Liver (tissue), 3 donors: Measurements from ENCODE around the gene C22orf31.

ENCODE experiments used
- CTCF ChIP-seq: fragments of 150-350 bp; IDR thresholded peaks from 2 replicates; pipeline ENCODE4 v1.5.1; 2017; ENCODE audit warnings: improper control_type of control experiment, low read depth, low read length; ENCODE audit not compliant: missing input control
- EGR1 ChIP-seq, 2 donors: IDR thresholded peaks; 2 replicates each; pipeline ENCODE4 v1.6.1; 2016 to 2018; ENCODE audit warnings: antibody characterized with exemption in 2 of 2, low read depth in 2 of 2
- FOXA1 ChIP-seq: IDR thresholded peaks from 2 replicates; pipeline ENCODE4 v1.6.1; 2016; ENCODE audit warnings: antibody characterized with exemption
- JUND ChIP-seq, 2 donors: IDR thresholded peaks; 2 replicates each; pipeline ENCODE4 v1.6.1; 2016; ENCODE audit warnings: antibody characterized with exemption in 2 of 2
- NR2F2 ChIP-seq: IDR thresholded peaks from 2 replicates; pipeline ENCODE4 v1.6.1; 2016; ENCODE audit warnings: antibody characterized with exemption
- SP1 ChIP-seq: IDR thresholded peaks from 2 replicates; pipeline ENCODE4 v1.6.1; 2018; ENCODE audit warnings: antibody characterized with exemption, mild to moderate bottlenecking
- TAF1 ChIP-seq: conservative IDR thresholded peaks from 2 replicates; pipeline ENCODE4 v1.6.1; 2016; ENCODE audit warnings: antibody characterized with exemption, mild to moderate bottlenecking
- YY1 ChIP-seq: IDR thresholded peaks from 2 replicates; pipeline ENCODE4 v1.6.1; 2016; ENCODE audit warnings: antibody characterized with exemption, mild to moderate bottlenecking
- donor health status: healthy.
- donor health status: healthy.

GRCh38 chr22:29050457-29050856 lies 11.2 kb downstream of the C22orf31 start:
- TF ChIP-seq CTCF: no peak
- no peak for TF ChIP-seq SP1
- no peak for TF ChIP-seq NR2F2
- TF ChIP-seq JUND (IDR thresholded peaks at IDR 0.05): no peak
- no peak for TF ChIP-seq TAF1
- TF ChIP-seq EGR1 (IDR thresholded peaks at IDR 0.05; ENCODE audit: low read depth in 2 of 2): no peak
- no peak for TF ChIP-seq FOXA1
- no peak for TF ChIP-seq YY1
